Measurements from ENCODE around the gene KLHL25.

KLHL25 gene

DNA sequence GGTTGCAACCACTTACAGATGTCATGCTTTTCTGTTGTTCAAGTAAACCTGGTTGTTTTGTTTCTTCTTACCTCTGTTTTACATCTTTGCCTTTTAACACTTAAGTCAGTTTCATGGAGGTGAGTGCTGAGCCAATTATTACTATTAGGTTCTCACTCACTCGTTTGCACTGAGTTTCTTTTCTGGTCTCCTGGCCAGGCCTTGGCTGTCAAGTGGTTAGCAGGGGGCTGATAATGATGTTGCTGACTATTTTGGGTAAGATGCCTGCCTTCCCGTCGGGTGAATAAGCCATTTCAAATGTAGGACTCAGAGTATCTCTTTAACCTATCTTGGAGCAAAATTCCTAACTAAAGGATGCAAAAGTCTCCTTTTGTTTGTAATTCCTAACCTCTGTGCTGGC lies 78.5 kb downstream of the KLHL25 start:
- H3K4me3 ChIP-seq (ENCODE audit: low read length): no peak overlapping the region
- TF ChIP-seq CTCF (IDR thresholded peaks at IDR 0.05; ENCODE audit: insufficient read depth, low read depth, low read length, missing control alignments): no peak
- no peak for DNase-seq (ENCODE audit: low read depth)

DNA sequence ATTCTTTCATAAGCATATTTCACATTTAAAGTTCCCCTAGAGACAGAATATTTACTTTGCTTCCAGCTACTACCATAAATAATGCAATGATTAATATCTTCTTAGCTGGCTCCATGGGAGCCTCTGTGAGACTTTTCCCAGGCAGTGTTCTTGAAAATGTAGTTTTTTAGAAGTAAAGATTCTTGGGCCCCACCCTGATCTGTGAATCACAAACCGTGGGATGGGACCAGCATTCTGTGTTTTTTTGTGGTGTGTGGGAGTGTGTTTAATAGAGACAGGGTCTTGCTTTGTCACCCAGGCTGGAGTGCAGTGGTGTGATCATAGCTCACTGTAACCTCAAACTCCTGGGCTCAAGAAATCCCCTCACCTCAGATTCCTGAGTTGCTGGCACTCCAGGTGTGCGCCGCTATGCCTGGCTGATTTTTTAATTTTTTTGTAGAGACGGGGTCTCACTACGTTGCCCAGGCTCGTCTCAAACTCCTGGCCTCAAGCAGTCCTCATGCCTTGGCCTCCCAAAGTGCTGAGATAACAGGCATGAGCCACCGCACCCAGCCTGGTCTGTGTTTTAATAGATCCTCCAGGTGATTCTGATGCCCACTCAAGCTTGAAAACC lies 83.0 kb downstream of the KLHL25 start:
- no peak for TF ChIP-seq CTCF (IDR thresholded peaks at IDR 0.05; ENCODE audit: insufficient read depth, low read depth, low read length, missing control alignments)
- H3K4me3 ChIP-seq (ENCODE audit: low read length): no peak overlapping the region
- no peak for DNase-seq (ENCODE audit: low read depth)

DNA sequence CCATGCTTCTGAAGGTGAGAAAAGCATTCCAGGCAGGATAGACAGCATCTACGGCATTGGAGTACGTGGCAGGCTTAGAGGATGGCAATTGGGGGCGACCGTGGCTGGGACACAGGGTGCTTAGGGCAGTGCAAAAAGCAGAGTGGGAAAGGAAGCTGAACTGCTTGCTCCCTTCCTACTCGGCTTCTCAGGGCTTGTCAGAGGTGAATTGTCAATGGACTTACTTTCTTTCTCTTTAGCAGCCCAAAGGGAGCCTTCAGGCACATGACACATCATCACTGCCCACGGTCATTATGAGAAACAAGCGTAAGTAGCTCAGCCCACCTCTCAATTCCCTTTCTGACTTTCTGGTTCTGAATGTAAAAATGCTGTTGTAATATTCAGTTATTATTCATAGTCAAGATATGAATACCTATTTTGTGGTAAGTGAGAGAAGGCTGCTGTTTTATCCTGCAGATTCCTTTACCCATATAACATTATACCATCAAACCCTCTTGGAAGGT lies 84.3 kb downstream of the KLHL25 start:
- TF ChIP-seq CTCF (IDR thresholded peaks at IDR 0.05; ENCODE audit: insufficient read depth, low read depth, low read length, missing control alignments): no peak
- DNase-seq (ENCODE audit: low read depth): no peak

More for the DNA sequence above, 84.3 kb downstream of the KLHL25 start:
- H3K4me3 ChIP-seq (ENCODE audit: low read length): no peak overlapping the region
